GM10248 (cell line): Measurements from ENCODE around the gene KPTN.

Source experiments
- CTCF ChIA-PET: fragments of 300-600 bp; sonication (Branson Sonifier 250); formaldehyde crosslinking; extraction: SDS; loops from one replicate; lab custom pipeline; 2021; ENCODE audit warnings: antibody characterized with exemption; lab: Yijun Ruan, JAX
- POLR2A ChIA-PET: fragments of 350-650 bp; sonication (Branson Sonifier 250); formaldehyde crosslinking; extraction: SDS; loops from one replicate; lab custom pipeline; 2020; ENCODE audit warnings: antibody characterized with exemption; lab: Yijun Ruan, JAX
- DNase-seq: peaks from one replicate; pipeline ENCODE4 v3.0.0; 2012; ENCODE audit errors: extremely low spot score
- CTCF ChIP-seq: IDR thresholded peaks from 2 replicates; pipeline ENCODE4 v1.5.1; 2012; ENCODE audit warnings: mild to moderate bottlenecking, low read depth; ENCODE audit errors: extremely low read depth, missing control alignments, control extremely low read depth

The KPTN gene

GRCh38 chr19:47499371-47499770 is 15.4 kb upstream of the KPTN start:
- CTCF ChIA-PET: interaction anchor here (0.7 to 1.4 kb wide), 7 partner anchors 11 to 195 kb away, joined by 3 to 5 read pairs (median 3); partner anchors contain the start of genes KPTN and NAPA
- POLR2A ChIA-PET: interaction anchor here (1.3 kb wide), 1 partner anchor 13 kb away, joined by 3 read pairs; no protein-coding TSS in a partner anchor
- no peak for DNase-seq
- TF ChIP-seq CTCF: no peak

GRCh38 chr19:47498561-47498960 is 14.5 kb upstream of the KPTN start:
- CTCF ChIA-PET: interaction anchor here (1.1 to 1.4 kb wide), 3 partner anchors 17 to 90 kb away, joined by 3 to 5 read pairs (median 3); partner anchors contain the start of gene NAPA
- no peak for TF ChIP-seq CTCF
- no peak for DNase-seq
- POLR2A ChIA-PET: interaction anchor here (1.3 kb wide), 1 partner anchor 14 kb away, joined by 3 read pairs; no protein-coding TSS in a partner anchor

- ChIA-PET POLR2A (no interaction called here), CTCF (interaction anchor here (1.1 to 2.2 kb wide), 2 partner anchors 13 to 17 kb away, joined by 5 to 6 read pairs; partner anchors contain the start of gene NAPA)
- no peak for TF ChIP-seq CTCF
- DNase-seq: no peak
Measured at GRCh38 chr19:47497821-47498520, 14.0 kb upstream of the KPTN start.

- POLR2A ChIA-PET: no interaction called here
- CTCF ChIA-PET: interaction anchor here (2.2 to 3.2 kb wide), 2 partner anchors 14 kb away, joined by 6 to 20 read pairs; partner anchors contain the start of gene KPTN
- no peak for DNase-seq
- no peak for TF ChIP-seq CTCF
Measured at GRCh38 chr19:47497050-47497766, 13.2 kb upstream of the KPTN start.

- DNase-seq: no peak
- no peak for TF ChIP-seq CTCF
- CTCF ChIA-PET: interaction anchor here (1.4 to 3.2 kb wide), 4 partner anchors 13 to 67 kb away, joined by 3 to 20 read pairs (median 6); partner anchors contain the start of genes KPTN and NAPA
- POLR2A ChIA-PET: interaction anchor here (0.5 to 0.6 kb wide), 2 partner anchors 12 to 103 kb away, joined by 3 to 6 read pairs; no protein-coding TSS in a partner anchor
Measured at GRCh38 chr19:47495478-47496372, 11.7 kb upstream of the KPTN start.

GRCh38 chr19:47494729-47495128 is 10.7 kb upstream of the KPTN start:
- TF ChIP-seq CTCF: no peak
- DNase-seq: no peak
- POLR2A ChIA-PET: no interaction called here
- CTCF ChIA-PET: interaction anchor here (0.7 to 3.2 kb wide), 4 partner anchors 9 to 21 kb away, joined by 3 to 20 read pairs (median 5); partner anchors contain the start of genes KPTN and NAPA
